ENCODE results near the gene P3H1. TPM values are rescaled to one million over a fixed set of nuclear protein-coding genes. Genes with fewer than 3 reads are reported as not detected.
"Not testable (repeated sequence)": the region's sequence is repeated elsewhere in the genome, so short reads cannot be mapped to it uniquely, and the experiment has no call there.

Gene P3H1
- total RNA-seq, 1 donor from 2014 or later, result 67.0 TPM

GRCh38 chr1:42730988-42731387 lies 35.8 kb downstream of the P3H1 start:
- DNase-seq (ENCODE audit: low read depth in 2 of 2), result no peak

DNA sequence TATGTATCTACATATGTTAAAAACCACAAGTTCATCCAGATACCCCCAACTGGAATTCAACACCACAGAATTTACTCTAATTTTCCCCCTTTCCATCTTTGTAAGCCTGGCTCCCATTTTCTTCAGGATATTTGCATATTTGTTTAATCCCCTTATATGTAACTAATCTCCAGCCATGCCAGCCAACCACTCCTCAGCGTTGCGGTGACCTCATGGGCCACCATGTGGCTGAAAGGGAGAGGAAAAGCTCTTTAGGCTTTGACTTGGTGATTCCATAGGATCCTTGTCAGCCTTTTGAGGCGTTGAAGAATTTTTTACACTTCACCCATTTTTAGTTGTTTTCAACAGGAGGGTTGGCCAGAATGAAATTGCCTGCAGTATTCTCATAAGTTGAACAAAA lies 36.8 kb downstream of the P3H1 start:
- DNase-seq (ENCODE audit: low read depth in 2 of 2), result no peak

GRCh38 chr1:42725820-42726219 lies 41.0 kb downstream of the P3H1 start:
- not testable (repeated sequence) for DNase-seq (ENCODE audit: low read depth in 2 of 2)

DNA sequence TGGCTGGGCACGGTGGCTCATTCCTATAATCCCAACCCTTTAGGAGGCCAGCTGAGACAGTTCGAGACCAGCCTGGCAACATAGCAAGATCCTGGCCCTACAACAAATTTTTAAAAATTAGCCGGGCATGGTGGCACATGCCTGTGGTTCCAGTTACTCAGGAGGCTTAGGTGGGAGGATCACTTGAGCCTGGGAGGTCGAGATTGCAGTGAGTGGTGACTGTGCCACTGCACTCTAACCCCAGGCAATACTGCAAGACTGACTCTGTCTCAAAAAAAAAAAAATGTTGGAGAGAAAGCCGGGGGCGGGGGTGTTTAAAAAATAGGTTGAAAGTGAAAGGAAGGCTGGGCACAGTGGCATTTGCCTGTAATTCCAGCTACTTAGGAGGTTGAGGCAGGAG lies 43.3 kb downstream of the P3H1 start:
- no peak for DNase-seq (ENCODE audit: low read depth in 2 of 2)

GRCh38 chr1:42722403-42722802 lies 44.4 kb downstream of the P3H1 start:
- not testable (repeated sequence) for DNase-seq (ENCODE audit: low read depth in 2 of 2)

GRCh38 chr1:42721926-42722325 lies 44.9 kb downstream of the P3H1 start:
- DNase-seq (ENCODE audit: low read depth in 2 of 2), result no peak

- DNase-seq (ENCODE audit: low read depth in 2 of 2), result no peak
Observed at GRCh38 chr1:42720868-42721267, 46.0 kb downstream of the P3H1 start.

DNA sequence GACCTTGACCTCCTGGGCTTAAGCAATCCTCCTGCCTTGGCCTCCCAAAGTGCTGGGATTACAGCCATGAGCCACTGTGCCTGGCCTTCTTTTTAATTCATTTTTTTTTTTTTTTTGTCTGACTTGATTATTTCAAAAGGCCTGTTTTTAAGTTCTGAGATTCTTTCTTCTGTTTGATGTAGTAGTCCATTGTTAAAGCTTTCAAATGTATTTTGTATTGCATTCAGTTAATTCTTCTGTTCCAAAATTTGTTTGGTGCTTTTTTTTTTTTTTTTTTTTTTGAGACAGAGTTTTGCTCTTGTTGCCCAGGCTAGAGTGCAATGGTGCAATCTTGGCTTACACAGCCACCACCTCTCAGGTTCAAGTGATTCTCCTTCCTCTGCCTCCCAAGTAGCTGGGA lies 52.4 kb downstream of the P3H1 start:
- DNase-seq (ENCODE audit: low read depth in 2 of 2), result not testable (repeated sequence)

DNA sequence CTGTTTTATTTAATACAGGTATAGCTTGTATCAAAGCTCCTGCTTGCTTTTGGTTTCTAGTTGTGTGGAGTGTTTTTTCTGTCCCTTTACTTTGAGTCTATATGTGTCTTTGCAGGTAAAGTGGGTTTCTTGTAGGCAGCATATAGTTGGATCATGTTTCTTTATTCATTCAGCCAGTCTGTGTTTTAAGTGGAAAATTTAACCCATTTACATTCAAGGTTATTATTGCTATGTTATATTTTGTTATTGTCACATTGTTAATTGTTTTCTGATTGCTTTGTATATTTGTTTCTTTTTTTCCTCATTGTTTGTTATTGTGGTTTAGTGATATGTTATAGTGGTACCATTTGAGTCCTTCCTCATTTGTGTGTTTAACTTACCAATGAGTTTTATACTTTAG lies 53.5 kb downstream of the P3H1 start:
- no peak for DNase-seq (ENCODE audit: low read depth in 2 of 2)

GRCh38 chr1:42712808-42713207 lies 54.0 kb downstream of the P3H1 start:
- not testable (repeated sequence) for DNase-seq (ENCODE audit: low read depth in 2 of 2)

DNA sequence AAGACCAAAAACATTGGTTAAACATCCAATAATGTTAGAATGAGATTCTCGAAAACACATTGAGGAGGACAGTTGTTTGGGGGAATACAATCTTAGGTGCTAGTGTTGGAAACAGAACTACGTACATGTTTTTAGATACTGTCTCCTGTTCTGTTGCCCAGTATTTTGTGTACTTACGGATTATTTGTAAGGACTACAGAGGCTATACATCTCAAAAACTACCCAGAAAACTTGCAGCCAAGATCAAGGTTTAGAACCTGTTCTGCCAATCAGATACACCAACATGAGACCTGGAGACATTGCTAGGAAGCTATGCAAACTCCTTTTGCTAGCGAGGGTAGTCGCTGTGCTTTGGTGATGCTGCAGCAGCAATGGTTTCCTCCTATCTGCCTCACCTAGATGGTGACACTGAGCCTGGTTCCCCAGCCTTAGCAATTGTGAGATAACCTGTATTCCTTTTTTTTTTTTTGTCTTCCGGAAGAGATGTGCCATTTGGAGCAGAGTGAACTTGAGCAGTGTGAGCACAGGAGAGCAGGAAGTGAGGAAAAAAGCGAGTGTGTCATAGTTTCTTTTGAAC lies 62.9 kb downstream of the P3H1 start:
- no peak for DNase-seq (ENCODE audit: low read depth in 2 of 2)

DNA sequence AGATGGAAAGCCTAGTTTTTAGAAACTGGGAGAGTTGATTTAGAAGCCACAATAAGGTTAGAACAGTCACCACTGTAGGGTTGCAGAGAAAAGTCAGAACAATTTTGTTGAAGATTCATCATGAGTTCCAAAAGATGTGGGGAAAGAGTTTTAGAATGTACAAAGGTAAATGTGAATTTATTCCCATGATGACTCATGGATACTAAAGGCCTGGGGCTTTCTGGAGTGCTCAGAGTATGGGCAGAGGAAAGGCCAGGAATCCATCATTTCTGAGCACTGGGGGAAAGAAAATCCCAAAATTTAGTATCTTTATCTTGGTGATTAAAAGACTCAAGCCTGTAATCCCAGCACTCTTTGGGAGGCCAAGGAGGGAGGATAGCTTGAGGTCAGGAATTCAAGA lies 66.8 kb downstream of the P3H1 start:
- no peak for DNase-seq (ENCODE audit: low read depth in 2 of 2)

GRCh38 chr1:42698081-42698813 lies 68.6 kb downstream of the P3H1 start:
- DNase-seq (ENCODE audit: low read depth in 2 of 2), result no peak

Other genes starting within 250 kb of the P3H1 start
- gene PPIH, start 108.6 kb downstream of the P3H1 start, total RNA-seq, result 14.9 and 23.2 TPM in 2 replicates
- gene YBX1, start 84.6 kb downstream of the P3H1 start, total RNA-seq, result 498 and 513 TPM in 2 replicates
- gene CLDN19, start 26.8 kb downstream of the P3H1 start, total RNA-seq, result not detected in 2 replicates
- gene C1orf50, start 221 bp upstream of the P3H1 start, total RNA-seq, result 3.2 and 3.7 TPM in 2 replicates
- gene TMEM269, start 18.0 kb upstream of the P3H1 start, total RNA-seq, result under 0.01 TPM in 1 of 2 replicates, not detected in the other
- gene ERMAP, start 50.1 kb upstream of the P3H1 start, total RNA-seq, result 6.0 and 7.6 TPM in 2 replicates
- 15.7 and 16.2 TPM in 2 replicates for gene SVBP, start 50.4 kb upstream of the P3H1 start, total RNA-seq
- gene ZNF691, start 79.6 kb upstream of the P3H1 start, total RNA-seq, result 5.3 and 7.5 TPM in 2 replicates
- gene SLC2A1, start 191.8 kb upstream of the P3H1 start, total RNA-seq, result 10.4 and 14.3 TPM in 2 replicates

All from dermis microvascular lymphatic vessel endothelial cell (primary cell).